Measurements from ENCODE around the gene FGFR3. TPM values are rescaled to one million over a fixed set of nuclear protein-coding genes. Genes with fewer than 3 reads are reported as not detected.

The FGFR3 gene
- total RNA-seq, 2 experiments from 2014 or later, result not detected

- BruUV-seq (replicated peaks), result no TSS peak
- ChIA-PET POLR2A (no interaction called here), CTCF (ENCODE audit: unreplicated experiment) (no interaction called here)
- Histone ChIP-seq H4K20me1 (ENCODE audit: insufficient read depth, low read length) (no peaks in the 10 kb centered on the region), H3K4me1 (ENCODE audit: insufficient read depth, low read length, poor library complexity, severe bottlenecking) (no peaks in the 10 kb centered on the region), H3K4me2 (ENCODE audit: low read length) (no peak overlapping the region), H3K4me3 (ENCODE audit: low read depth, low read length, poor library complexity, severe bottlenecking) (no peak overlapping the region), H3K36me3 (ENCODE audit: insufficient read depth, low read length) (peaks cover 26% of the 10 kb centered on the region), H3K27ac (ENCODE audit: low read depth, low read length, poor library complexity, severe bottlenecking) (no peak overlapping the region), H2AFZ (ENCODE audit: low read length) (no peak overlapping the region), H3K9me2 (ENCODE audit: insufficient read depth, low read length) (no peaks in the 10 kb centered on the region), H3K79me2 (ENCODE audit: insufficient read depth, low read depth, low read length) (no peaks in the 10 kb centered on the region), H3K9me3 (ENCODE audit: low read length) (no peaks in the 10 kb centered on the region)
- TF ChIP-seq CTCF (conservative IDR thresholded peaks at IDR 0.05; ENCODE audit: low read length), result peak; percentile 80
- no peak for TF ChIP-seq EZH2phosphoT487 (IDR thresholded peaks at IDR 0.05; ENCODE audit: borderline replicate concordance, low read depth, low read length)
- DNase-seq (ENCODE audit: low spot score), result peak; percentile 83
- intact Hi-C loops (cut with micrococcal nuclease; ENCODE audit: unreplicated experiment), result loop anchor here (1.0 to 5.0 kb wide), 3 partner anchors 62 to 439 kb away; no protein-coding TSS in a partner anchor
These were observed 44.6 kb upstream of the FGFR3 start for GRCh38 chr4:1748465-1748995.

- no peaks in the 10 kb centered on the region for H3K9me3 ChIP-seq (ENCODE audit: low read length)
- POLR2A ChIA-PET, result no interaction called here
- H3K9me2 ChIP-seq (ENCODE audit: insufficient read depth, low read length), result no peaks in the 10 kb centered on the region
- no peaks in the 10 kb centered on the region for H3K79me2 ChIP-seq (ENCODE audit: insufficient read depth, low read depth, low read length)
- H3K27ac ChIP-seq (ENCODE audit: low read depth, low read length, poor library complexity, severe bottlenecking), result no peak overlapping the region
- CTCF ChIA-PET (ENCODE audit: unreplicated experiment), result interaction anchor here (0.6 kb wide), 1 partner anchor 1288 kb away, joined by 6 read pairs; no protein-coding TSS in a partner anchor
- H3K4me2 ChIP-seq (ENCODE audit: low read length), result no peak overlapping the region
- DNase-seq (ENCODE audit: low spot score), result no peak
- no peaks in the 10 kb centered on the region for H4K20me1 ChIP-seq (ENCODE audit: insufficient read depth, low read length)
- no peak overlapping the region for H2AFZ ChIP-seq (ENCODE audit: low read length)
- H3K4me1 ChIP-seq (ENCODE audit: insufficient read depth, low read length, poor library complexity, severe bottlenecking), result no peaks in the 10 kb centered on the region
- BruUV-seq (replicated peaks), result no TSS peak
- H3K36me3 ChIP-seq (ENCODE audit: insufficient read depth, low read length), result peaks cover 18% of the 10 kb centered on the region
- intact Hi-C loops (cut with micrococcal nuclease; ENCODE audit: unreplicated experiment), result loop anchor here (5.0 kb wide), 2 partner anchors 148 to 438 kb away; no protein-coding TSS in a partner anchor
- TF ChIP-seq CTCF (conservative IDR thresholded peaks at IDR 0.05; ENCODE audit: low read length), result no peak
- TF ChIP-seq EZH2phosphoT487 (IDR thresholded peaks at IDR 0.05; ENCODE audit: borderline replicate concordance, low read depth, low read length), result no peak
- H3K4me3 ChIP-seq (ENCODE audit: low read depth, low read length, poor library complexity, severe bottlenecking), result no peak overlapping the region
These were observed 43.7 kb upstream of the FGFR3 start for GRCh38 chr4:1749370-1749769.

GRCh38 chr4:1749826-1750225, 43.3 kb upstream of the FGFR3 start:
- Histone ChIP-seq H3K36me3 (ENCODE audit: insufficient read depth, low read length) (peaks cover 13% of the 10 kb centered on the region), H3K9me3 (ENCODE audit: low read length) (no peaks in the 10 kb centered on the region), H2AFZ (ENCODE audit: low read length) (no peak overlapping the region), H3K4me2 (ENCODE audit: low read length) (no peak overlapping the region), H3K27ac (ENCODE audit: low read depth, low read length, poor library complexity, severe bottlenecking) (no peak overlapping the region), H3K4me3 (ENCODE audit: low read depth, low read length, poor library complexity, severe bottlenecking) (no peak overlapping the region), H3K9me2 (ENCODE audit: insufficient read depth, low read length) (no peaks in the 10 kb centered on the region), H3K79me2 (ENCODE audit: insufficient read depth, low read depth, low read length) (no peaks in the 10 kb centered on the region), H3K4me1 (ENCODE audit: insufficient read depth, low read length, poor library complexity, severe bottlenecking) (no peaks in the 10 kb centered on the region), H4K20me1 (ENCODE audit: insufficient read depth, low read length) (no peaks in the 10 kb centered on the region)
- TF ChIP-seq CTCF (conservative IDR thresholded peaks at IDR 0.05; ENCODE audit: low read length) (no peak), EZH2phosphoT487 (IDR thresholded peaks at IDR 0.05; ENCODE audit: borderline replicate concordance, low read depth, low read length) (no peak)
- POLR2A ChIA-PET, result no interaction called here
- DNase-seq (ENCODE audit: low spot score), result no peak
- intact Hi-C loops (cut with micrococcal nuclease; ENCODE audit: unreplicated experiment), result loop anchor here (5.0 kb wide), 2 partner anchors 147 to 437 kb away; no protein-coding TSS in a partner anchor
- BruUV-seq (replicated peaks), result no TSS peak
- CTCF ChIA-PET (ENCODE audit: unreplicated experiment), result interaction anchor here (0.5 to 0.6 kb wide), 2 partner anchors 9 to 1288 kb away, joined by 3 to 6 read pairs; no protein-coding TSS in a partner anchor

Data from OCI-LY7 (cell line).